Mesenchymal stem cell (in vitro differentiated cells and primary cell): ENCODE results near the gene NMRAL1.

ENCODE experiments used
- DNase-seq: peaks from one replicate; pipeline ENCODE4 v3.0.0-alpha.2; 2013
- H2AFZ ChIP-seq: one replicate; pipeline ENCODE4 v1.6.1; 2013; ENCODE audit warnings: low read depth, mild to moderate bottlenecking, control low read depth, inconsistent platforms, low read length, moderate library complexity
- H2AK5ac ChIP-seq: 2 replicates; pipeline ENCODE4 v1.6.1; 2013; ENCODE audit warnings: low read length, moderate library complexity, mild to moderate bottlenecking, inconsistent platforms; ENCODE audit not compliant: severe bottlenecking
- H2BK120ac ChIP-seq: one replicate; pipeline ENCODE4 v1.6.1; 2013; ENCODE audit warnings: low read depth, mild to moderate bottlenecking, inconsistent platforms, low read length, moderate library complexity
- H2BK12ac ChIP-seq, 2 experiments: one replicate each; pipeline ENCODE4 v1.6.1; 2013; ENCODE audit warnings: inconsistent platforms in 2 of 2, low read length in 2 of 2, mild to moderate bottlenecking in 2 of 2, moderate library complexity in 2 of 2, control low read depth in 1 of 2
- H2BK15ac ChIP-seq: one replicate; pipeline ENCODE4 v1.6.1; 2013; ENCODE audit warnings: mild to moderate bottlenecking, low read depth, inconsistent platforms; ENCODE audit not compliant: poor library complexity, severe bottlenecking
- H2BK5ac ChIP-seq: 2 replicates; pipeline ENCODE4 v1.6.1; 2013; ENCODE audit warnings: low read depth, mild to moderate bottlenecking, low read length, control low read depth, inconsistent platforms; ENCODE audit not compliant: poor library complexity, severe bottlenecking
- H3K14ac ChIP-seq, 2 experiments: one replicate each; pipeline ENCODE4 v1.6.1; 2013; ENCODE audit warnings: inconsistent platforms in 2 of 2, low read length in 2 of 2, control low read depth in 1 of 2, mild to moderate bottlenecking in 1 of 2, moderate library complexity in 1 of 2
- H3K18ac ChIP-seq, 2 experiments: one replicate each; pipeline ENCODE4 v1.6.1; 2013; ENCODE audit warnings: inconsistent platforms in 2 of 2, low read length in 2 of 2, control low read depth in 1 of 2, low read depth in 1 of 2, mild to moderate bottlenecking in 1 of 2
- H3K23ac ChIP-seq, 2 experiments: one replicate each; pipeline ENCODE4 v1.6.1; 2013; ENCODE audit warnings: inconsistent platforms in 2 of 2, low read length in 2 of 2, mild to moderate bottlenecking in 2 of 2, moderate library complexity in 2 of 2, control low read depth in 1 of 2
- H3K27ac ChIP-seq: 2 replicates; pipeline ENCODE4 v1.5.1; 2013; ENCODE audit warnings: mild to moderate bottlenecking, moderate library complexity, low read length, control low read depth, inconsistent platforms; ENCODE audit not compliant: poor library complexity, severe bottlenecking
- H3K27me3 ChIP-seq, 2 experiments: 2 replicates each; pipeline versions ENCODE4 v1.6.1 to v1.7.0; 2013; ENCODE audit warnings: low read length in 2 of 2, mild to moderate bottlenecking in 2 of 2, moderate library complexity in 2 of 2, control low read depth in 1 of 2, inconsistent platforms in 1 of 2; ENCODE audit not compliant: control insufficient read depth in 1 of 2, insufficient read depth in 1 of 2
- H3K36me3 ChIP-seq, 2 experiments: 2 replicates each; pipeline versions ENCODE4 v1.6.1 to v1.7.0; 2013; ENCODE audit warnings: low read length in 2 of 2, control low read depth in 1 of 2, inconsistent platforms in 1 of 2, low read depth in 1 of 2, mild to moderate bottlenecking in 1 of 2; ENCODE audit not compliant: insufficient read depth in 2 of 2, control insufficient read depth in 1 of 2
- H3K4ac ChIP-seq, 2 experiments: one replicate each; pipeline ENCODE4 v1.6.1; 2013; ENCODE audit warnings: inconsistent platforms in 2 of 2, low read length in 2 of 2, mild to moderate bottlenecking in 2 of 2, moderate library complexity in 2 of 2, control low read depth in 1 of 2, low read depth in 1 of 2
- H3K4me1 ChIP-seq: 2 replicates; pipeline ENCODE4 v1.6.1; 2013; ENCODE audit warnings: low read depth, low read length, control low read depth; ENCODE audit not compliant: control insufficient read depth, insufficient read depth
- H3K4me2 ChIP-seq: 2 replicates; pipeline ENCODE4 v1.6.1; 2013; ENCODE audit warnings: low read length, mild to moderate bottlenecking, inconsistent platforms; ENCODE audit not compliant: poor library complexity, severe bottlenecking
- H3K4me3 ChIP-seq, 2 experiments: 2 replicates each; pipeline versions ENCODE4 v1.5.1 to v1.7.0; 2013; ENCODE audit warnings: low read length in 2 of 2, mild to moderate bottlenecking in 2 of 2, control low read depth in 1 of 2, low read depth in 1 of 2; ENCODE audit not compliant: insufficient read depth in 1 of 2
- H3K79me1 ChIP-seq: replicated peaks from 2 replicates; pipeline ENCODE4 v1.6.1; 2013; ENCODE audit warnings: mild to moderate bottlenecking, control low read depth, low read length, inconsistent platforms; ENCODE audit not compliant: poor library complexity, severe bottlenecking
- H3K9ac ChIP-seq: 2 replicates; pipeline ENCODE4 v1.7.0; 2013; ENCODE audit warnings: mild to moderate bottlenecking, low read length, moderate library complexity
- H3K9me3 ChIP-seq: 2 replicates; pipeline ENCODE4 v1.7.0; 2013; ENCODE audit warnings: mild to moderate bottlenecking, low read length; ENCODE audit not compliant: control insufficient read depth
- H4K8ac ChIP-seq: one replicate; pipeline ENCODE4 v1.6.1; 2013; ENCODE audit warnings: inconsistent platforms, mild to moderate bottlenecking, low read length, moderate library complexity
- H4K91ac ChIP-seq: one replicate; pipeline ENCODE4 v1.6.1; 2013; ENCODE audit warnings: mild to moderate bottlenecking, low read length, inconsistent platforms
- WGBS: methylation state at CpG from one replicate; pipeline ENCODE4 v1.1.7; 2013; ENCODE audit warnings: mixed read lengths; 5-methylcytosine and 5-hydroxymethylcytosine counted together

Gene NMRAL1

GRCh38 chr16:4513881-4514280, 39.5 kb upstream of the NMRAL1 start:
- H2AK5ac ChIP-seq: no peak overlapping the region
- peaks cover 51 to 60% of the 10 kb centered on the region in 2 experiments for H3K36me3 ChIP-seq
- H3K9ac ChIP-seq: no peak overlapping the region
- no peaks in the 10 kb centered on the region for H3K27me3 ChIP-seq
- WGBS: 97% methylated on average over 7 of the region's 7 CpGs
- H2BK120ac ChIP-seq: no peak overlapping the region
- H3K14ac ChIP-seq: no peak overlapping the region
- H3K4ac ChIP-seq: no peak overlapping the region
- H2AFZ ChIP-seq: no peak overlapping the region
- no peak for DNase-seq
- no peak overlapping the region for H3K27ac ChIP-seq
- no peak overlapping the region for H2BK5ac ChIP-seq
- H3K9me3 ChIP-seq: no peaks in the 10 kb centered on the region
- no peak overlapping the region for H3K18ac ChIP-seq
- H4K8ac ChIP-seq: no peak overlapping the region
- no peak overlapping the region for H4K91ac ChIP-seq
- H3K4me1 ChIP-seq: peaks cover 6% of the 10 kb centered on the region
- H3K4me2 ChIP-seq: no peak overlapping the region
- H2BK12ac ChIP-seq: no peak overlapping the region
- peaks cover 48% of the 10 kb centered on the region for H3K79me1 ChIP-seq
- no peak overlapping the region for H2BK15ac ChIP-seq
- H3K23ac ChIP-seq: no peak overlapping the region
- no peak overlapping the region for H3K4me3 ChIP-seq

- WGBS: 95% methylated on average over 17 of the region's 19 CpGs
- H3K9me3 ChIP-seq: no peaks in the 10 kb centered on the region
- H2BK12ac ChIP-seq: no peak overlapping the region
- DNase-seq: no peak
- H3K4ac ChIP-seq: no peak overlapping the region
- H2BK15ac ChIP-seq: no peak overlapping the region
- no peak overlapping the region for H2AK5ac ChIP-seq
- peaks cover 57 to 64% of the 10 kb centered on the region in 2 experiments for H3K36me3 ChIP-seq
- H3K23ac ChIP-seq: no peak overlapping the region
- H3K27me3 ChIP-seq: no peaks in the 10 kb centered on the region
- no peak overlapping the region for H2BK120ac ChIP-seq
- peaks cover 6% of the 10 kb centered on the region for H3K4me1 ChIP-seq
- no peak overlapping the region for H3K27ac ChIP-seq
- H3K4me3 ChIP-seq: no peak overlapping the region
- no peak overlapping the region for H2BK5ac ChIP-seq
- no peak overlapping the region for H4K91ac ChIP-seq
- no peak overlapping the region for H3K4me2 ChIP-seq
- no peak overlapping the region for H3K18ac ChIP-seq
- H2AFZ ChIP-seq: no peak overlapping the region
- H3K14ac ChIP-seq: no peak overlapping the region
- no peak overlapping the region for H3K9ac ChIP-seq
- H4K8ac ChIP-seq: no peak overlapping the region
- H3K79me1 ChIP-seq: peaks cover 48% of the 10 kb centered on the region
These were observed 38.8 kb upstream of the NMRAL1 start for GRCh38 chr16:4513086-4513860.

- no peak for DNase-seq
- WGBS: 94% methylated on average over 10 of the region's 10 CpGs
- Histone ChIP-seq H3K9ac (no peak overlapping the region), H3K18ac (no peak overlapping the region), H3K4me1 (peaks cover 6% of the 10 kb centered on the region), H2AK5ac (no peak overlapping the region), H4K91ac (peak overlapping the region; percentile 9), H2BK120ac (no peak overlapping the region), H3K4me2 (no peak overlapping the region), H2BK5ac (no peak overlapping the region), H4K8ac (no peak overlapping the region), H2BK15ac (no peak overlapping the region), H3K27ac (no peak overlapping the region), H2BK12ac (peak overlapping the region in 1 of 2 experiments; percentile 19), H3K4ac (no peak overlapping the region), H3K23ac (no peak overlapping the region), H3K36me3 (peaks cover 65 to 70% of the 10 kb centered on the region in 2 experiments), H3K4me3 (no peak overlapping the region), H3K14ac (no peak overlapping the region), H2AFZ (no peak overlapping the region), H3K79me1 (peaks cover 52% of the 10 kb centered on the region), H3K27me3 (no peaks in the 10 kb centered on the region), H3K9me3 (no peaks in the 10 kb centered on the region)
These were observed 38.0 kb upstream of the NMRAL1 start for GRCh38 chr16:4512473-4512872.

- Histone ChIP-seq H2BK120ac (no peak overlapping the region), H3K4ac (no peak overlapping the region), H2BK12ac (no peak overlapping the region), H3K27me3 (no peaks in the 10 kb centered on the region), H3K4me3 (no peak overlapping the region), H3K4me2 (no peak overlapping the region), H2AFZ (no peak overlapping the region), H3K9me3 (no peaks in the 10 kb centered on the region), H3K4me1 (peaks cover 6% of the 10 kb centered on the region), H3K79me1 (peaks cover 53% of the 10 kb centered on the region), H2AK5ac (no peak overlapping the region), H3K27ac (no peak overlapping the region), H4K91ac (no peak overlapping the region), H4K8ac (no peak overlapping the region), H2BK5ac (no peak overlapping the region), H3K18ac (no peak overlapping the region), H2BK15ac (no peak overlapping the region), H3K9ac (peak overlapping the region; percentile 8), H3K14ac (no peak overlapping the region), H3K23ac (no peak overlapping the region), H3K36me3 (peaks cover 73 to 78% of the 10 kb centered on the region in 2 experiments)
- DNase-seq: peak; percentile 61
- 64% methylated on average over 9 of the region's 9 CpGs for WGBS
These were observed 37.1 kb upstream of the NMRAL1 start for GRCh38 chr16:4511441-4512082.
